ENCODE results near the gene RUVBL1. TPM values are rescaled to one million over a fixed set of nuclear protein-coding genes. Genes with fewer than 3 reads are reported as not detected.

RUVBL1 gene
- total and polyA plus RNA-seq, 8 donors = 3.7 to 13.3 (median 10.0) TPM

GRCh38 chr3:128111147-128111546 lies 12.5 kb downstream of the RUVBL1 start:
- WGBS, 2 donors = 97 to 98% methylated on average over 5 of the region's 5 CpGs
- no peak for ATAC-seq
- H3K9me3 ChIP-seq = no peaks in the 10 kb centered on the region
- no peak for FAIRE-seq
- H3K27ac ChIP-seq = no peak overlapping the region
- H3K27me3 ChIP-seq = no peaks in the 10 kb centered on the region
- H3K36me3 ChIP-seq = no peaks in the 10 kb centered on the region
- peaks cover 4 to 12% (median 6%) of the 10 kb centered on the region in 3 donors for H3K4me1 ChIP-seq
- no peak for DNase-seq
- no peak for TF ChIP-seq CTCF (IDR thresholded peaks at IDR 0.05)
- intact Hi-C loops (cut with DNase I) = no loop called here
- H3K4me3 ChIP-seq = no peak overlapping the region

- WGBS, 2 donors = 74 to 75% methylated on average over 8 of the region's 8 CpGs
- Histone ChIP-seq H3K27me3 (no peaks in the 10 kb centered on the region), H3K4me3 (no peak overlapping the region), H3K27ac (no peak overlapping the region), H3K36me3 (no peaks in the 10 kb centered on the region), H3K9me3 (no peaks in the 10 kb centered on the region), H3K4me1 (no peaks in the 10 kb centered on the region)
- FAIRE-seq = no peak
- intact Hi-C loops (cut with DNase I) = no loop called here
- TF ChIP-seq CTCF (IDR thresholded peaks at IDR 0.05) = no peak
- ATAC-seq = no peak
- DNase-seq = no peak
Measured at GRCh38 chr3:128107834-128108233, 15.8 kb downstream of the RUVBL1 start.

GRCh38 chr3:128103136-128103676 lies 20.4 kb downstream of the RUVBL1 start:
- ATAC-seq (no peak), DNase-seq (no peak), FAIRE-seq (no peak)
- H3K27me3 ChIP-seq = no peaks in the 10 kb centered on the region
- H3K4me1 ChIP-seq = peaks cover 5 to 11% (median 10%) of the 10 kb centered on the region in 3 donors
- no peak overlapping the region for H3K4me3 ChIP-seq
- TF ChIP-seq CTCF (IDR thresholded peaks at IDR 0.05) = no peak
- no peaks in the 10 kb centered on the region for H3K9me3 ChIP-seq
- intact Hi-C loops (cut with DNase I) = no loop called here
- no peak overlapping the region for H3K27ac ChIP-seq
- peaks cover 0 to 5% (median 0%) of the 10 kb centered on the region in 3 donors for H3K36me3 ChIP-seq
- 88 to 92% methylated on average over 5 of the region's 5 CpGs for WGBS, 2 donors

- H3K27me3 ChIP-seq = no peaks in the 10 kb centered on the region
- H3K9me3 ChIP-seq = no peaks in the 10 kb centered on the region
- WGBS, 2 donors = 38% methylated on average over 2 of the region's 2 CpGs
- intact Hi-C loops (cut with DNase I) = no loop called here
- peaks cover 0 to 6% (median 5%) of the 10 kb centered on the region in 3 donors for H3K36me3 ChIP-seq
- TF ChIP-seq CTCF (IDR thresholded peaks at IDR 0.05) = no peak
- H3K4me3 ChIP-seq = no peak overlapping the region
- no peak for FAIRE-seq
- H3K4me1 ChIP-seq = peaks cover 6 to 19% (median 13%) of the 10 kb centered on the region in 3 donors
- peak in 2 of 4 donors; percentile 28 to 52 for ATAC-seq
- no peak for DNase-seq
- no peak overlapping the region for H3K27ac ChIP-seq
Measured at GRCh38 chr3:128100638-128101037, 23.0 kb downstream of the RUVBL1 start.

- no peak for FAIRE-seq
- H3K27ac ChIP-seq = no peak overlapping the region
- H3K4me1 ChIP-seq = peaks cover 10 to 19% (median 13%) of the 10 kb centered on the region in 3 donors
- no peaks in the 10 kb centered on the region for H3K9me3 ChIP-seq
- peaks cover 0 to 6% (median 5%) of the 10 kb centered on the region in 3 donors for H3K36me3 ChIP-seq
- H3K27me3 ChIP-seq = no peaks in the 10 kb centered on the region
- intact Hi-C loops (cut with DNase I) = no loop called here
- H3K4me3 ChIP-seq = no peak overlapping the region
- no peak for ATAC-seq
- no peak for TF ChIP-seq CTCF (IDR thresholded peaks at IDR 0.05)
- no peak for DNase-seq
- 37 to 43% methylated on average over 3 of the region's 3 CpGs for WGBS, 2 donors
Measured at GRCh38 chr3:128100161-128100560, 23.5 kb downstream of the RUVBL1 start.

Data from pancreas (tissue), 10 donors.